ENCODE results near the gene GRB10. TPM values are rescaled to one million over a fixed set of nuclear protein-coding genes. Genes with fewer than 3 reads are reported as not detected.

The GRB10 gene
- total RNA-seq, 1 experiment from 2014 or later = 68.2 TPM

DNA sequence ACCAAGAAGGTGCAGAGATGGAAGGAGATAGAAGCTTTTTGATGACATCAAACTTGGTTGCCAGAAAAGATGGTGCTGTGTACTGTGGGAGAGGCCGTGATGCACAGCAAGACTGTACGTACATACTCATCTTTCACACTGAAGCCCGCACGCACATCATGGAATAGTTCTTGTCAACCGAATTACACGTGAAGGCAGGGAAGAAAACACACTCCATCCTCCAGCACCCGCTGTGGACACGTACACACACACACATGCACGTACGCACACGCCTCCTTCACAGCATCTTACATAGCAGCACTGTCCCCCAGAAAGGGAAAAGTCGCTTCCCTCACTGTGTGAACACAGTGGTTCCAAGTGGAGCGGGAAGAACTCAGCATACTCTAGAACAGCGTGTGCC, 163.0 kb downstream of the GRB10 start:
- Mint-ChIP-seq H3K4me3 (ENCODE audit: unreplicated experiment) (no peak overlapping the region), H3K4me1 (ENCODE audit: insufficient read depth, unreplicated experiment) (no peaks in the 10 kb centered on the region), H3K36me3 (ENCODE audit: insufficient read depth, unreplicated experiment) (peaks cover 24% of the 10 kb centered on the region), H3K27me3 (ENCODE audit: insufficient read depth, unreplicated experiment) (no peaks in the 10 kb centered on the region), H3K9me3 (ENCODE audit: unreplicated experiment) (no peaks in the 10 kb centered on the region), H3K27ac (ENCODE audit: low read depth, unreplicated experiment) (no peak overlapping the region)
- DNase-seq (ENCODE audit: unreplicated experiment) = no peak
- POLR2A ChIA-PET = no interaction called here
- TF ChIP-seq, protein P1, sequence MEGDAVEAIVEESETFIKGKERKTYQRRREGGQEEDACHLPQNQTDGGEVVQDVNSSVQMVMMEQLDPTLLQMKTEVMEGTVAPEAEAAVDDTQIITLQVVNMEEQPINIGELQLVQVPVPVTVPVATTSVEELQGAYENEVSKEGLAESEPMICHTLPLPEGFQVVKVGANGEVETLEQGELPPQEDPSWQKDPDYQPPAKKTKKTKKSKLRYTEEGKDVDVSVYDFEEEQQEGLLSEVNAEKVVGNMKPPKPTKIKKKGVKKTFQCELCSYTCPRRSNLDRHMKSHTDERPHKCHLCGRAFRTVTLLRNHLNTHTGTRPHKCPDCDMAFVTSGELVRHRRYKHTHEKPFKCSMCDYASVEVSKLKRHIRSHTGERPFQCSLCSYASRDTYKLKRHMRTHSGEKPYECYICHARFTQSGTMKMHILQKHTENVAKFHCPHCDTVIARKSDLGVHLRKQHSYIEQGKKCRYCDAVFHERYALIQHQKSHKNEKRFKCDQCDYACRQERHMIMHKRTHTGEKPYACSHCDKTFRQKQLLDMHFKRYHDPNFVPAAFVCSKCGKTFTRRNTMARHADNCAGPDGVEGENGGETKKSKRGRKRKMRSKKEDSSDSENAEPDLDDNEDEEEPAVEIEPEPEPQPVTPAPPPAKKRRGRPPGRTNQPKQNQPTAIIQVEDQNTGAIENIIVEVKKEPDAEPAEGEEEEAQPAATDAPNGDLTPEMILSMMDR (IDR thresholded peaks at IDR 0.05; ENCODE audit: unreplicated experiment) = no peak
- CTCF ChIA-PET = interaction anchor here (0.7 to 5.7 kb wide), 4 partner anchors 10 to 1046 kb away, joined by 3 to 27 read pairs (median 6); no protein-coding TSS in a partner anchor
- intact Hi-C loops (cut with micrococcal nuclease) = no loop called here
- BruUV-seq (replicated peaks) = no TSS peak

DNA sequence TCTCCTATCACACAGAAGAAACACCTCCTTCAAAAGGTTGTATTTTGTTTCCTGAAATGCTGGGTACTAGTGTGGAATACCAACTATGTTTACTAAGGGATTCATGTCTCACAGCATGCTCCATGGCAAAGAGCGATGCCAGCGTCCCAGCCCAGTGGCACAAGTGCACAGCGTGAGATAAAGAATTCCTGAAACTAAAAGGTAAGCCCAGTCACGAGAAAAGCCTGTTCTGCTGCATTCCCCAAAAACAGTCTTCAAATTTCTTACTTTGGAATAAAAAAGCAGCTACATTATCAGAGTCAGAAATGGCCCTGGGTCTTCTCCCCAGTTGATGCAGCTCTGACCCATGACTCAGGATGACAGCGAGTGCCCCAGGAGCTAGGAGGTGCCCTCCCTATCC, 164.4 kb downstream of the GRB10 start:
- Mint-ChIP-seq H3K36me3 (ENCODE audit: insufficient read depth, unreplicated experiment) (peaks cover 29% of the 10 kb centered on the region), H3K27me3 (ENCODE audit: insufficient read depth, unreplicated experiment) (no peaks in the 10 kb centered on the region), H3K27ac (ENCODE audit: low read depth, unreplicated experiment) (no peak overlapping the region), H3K4me3 (ENCODE audit: unreplicated experiment) (no peak overlapping the region), H3K9me3 (ENCODE audit: unreplicated experiment) (no peaks in the 10 kb centered on the region), H3K4me1 (ENCODE audit: insufficient read depth, unreplicated experiment) (no peaks in the 10 kb centered on the region)
- no peak for DNase-seq (ENCODE audit: unreplicated experiment)
- ChIA-PET CTCF (interaction anchor here (0.6 to 5.7 kb wide), 6 partner anchors 12 to 543 kb away, joined by 3 to 27 read pairs (median 10); no protein-coding TSS in a partner anchor), POLR2A (no interaction called here)
- no TSS peak for BruUV-seq (replicated peaks)
- intact Hi-C loops (cut with micrococcal nuclease) = no loop called here
- TF ChIP-seq, protein P1 (IDR thresholded peaks at IDR 0.05; ENCODE audit: unreplicated experiment) = no peak

DNA sequence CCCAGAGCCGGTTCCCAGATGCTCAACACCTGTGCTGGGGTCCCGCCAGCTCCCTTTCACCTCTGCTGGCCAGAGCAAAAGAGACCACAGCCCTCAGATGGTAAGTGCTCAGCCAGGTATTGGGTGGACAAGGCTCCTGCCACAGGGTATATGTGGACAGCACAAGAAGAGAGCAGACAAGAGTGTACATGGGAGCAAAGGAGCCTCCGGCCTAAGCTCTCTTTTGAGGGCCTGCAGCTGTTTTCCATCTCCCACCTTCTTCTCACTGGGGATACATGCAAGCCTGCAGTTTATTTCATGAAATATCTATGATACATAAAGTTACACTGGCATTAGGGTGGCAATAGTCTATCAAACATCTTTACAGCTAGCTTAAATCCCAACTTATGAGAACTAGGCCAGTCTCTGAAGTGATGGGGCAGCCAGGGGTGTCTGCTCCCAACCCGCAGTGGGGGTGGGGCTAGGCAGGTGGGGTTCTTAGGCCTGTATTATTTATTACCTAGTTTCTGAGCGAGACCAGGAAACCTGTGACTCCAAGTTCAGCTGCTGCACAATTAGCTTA, 167.1 kb downstream of the GRB10 start:
- H3K9me3 Mint-ChIP-seq (ENCODE audit: unreplicated experiment) = no peaks in the 10 kb centered on the region
- CTCF ChIA-PET = interaction anchor here (0.6 to 6.4 kb wide), 11 partner anchors 10 to 546 kb away, joined by 3 to 48 read pairs (median 4); no protein-coding TSS in a partner anchor
- POLR2A ChIA-PET = interaction anchor here (1.0 kb wide), 1 partner anchor 22 kb away, joined by 3 read pairs; no protein-coding TSS in a partner anchor
- peaks cover 45% of the 10 kb centered on the region for H3K36me3 Mint-ChIP-seq (ENCODE audit: insufficient read depth, unreplicated experiment)
- H3K27me3 Mint-ChIP-seq (ENCODE audit: insufficient read depth, unreplicated experiment) = no peaks in the 10 kb centered on the region
- intact Hi-C loops (cut with micrococcal nuclease) = no loop called here
- peaks cover 7% of the 10 kb centered on the region for H3K4me1 Mint-ChIP-seq (ENCODE audit: insufficient read depth, unreplicated experiment)
- peak overlapping the region; percentile 79 for H3K27ac Mint-ChIP-seq (ENCODE audit: low read depth, unreplicated experiment)
- H3K4me3 Mint-ChIP-seq (ENCODE audit: unreplicated experiment) = no peak overlapping the region
- TF ChIP-seq, protein P1 (IDR thresholded peaks at IDR 0.05; ENCODE audit: unreplicated experiment) = no peak
- BruUV-seq (replicated peaks) = no TSS peak
- DNase-seq (ENCODE audit: unreplicated experiment) = no peak

DNA sequence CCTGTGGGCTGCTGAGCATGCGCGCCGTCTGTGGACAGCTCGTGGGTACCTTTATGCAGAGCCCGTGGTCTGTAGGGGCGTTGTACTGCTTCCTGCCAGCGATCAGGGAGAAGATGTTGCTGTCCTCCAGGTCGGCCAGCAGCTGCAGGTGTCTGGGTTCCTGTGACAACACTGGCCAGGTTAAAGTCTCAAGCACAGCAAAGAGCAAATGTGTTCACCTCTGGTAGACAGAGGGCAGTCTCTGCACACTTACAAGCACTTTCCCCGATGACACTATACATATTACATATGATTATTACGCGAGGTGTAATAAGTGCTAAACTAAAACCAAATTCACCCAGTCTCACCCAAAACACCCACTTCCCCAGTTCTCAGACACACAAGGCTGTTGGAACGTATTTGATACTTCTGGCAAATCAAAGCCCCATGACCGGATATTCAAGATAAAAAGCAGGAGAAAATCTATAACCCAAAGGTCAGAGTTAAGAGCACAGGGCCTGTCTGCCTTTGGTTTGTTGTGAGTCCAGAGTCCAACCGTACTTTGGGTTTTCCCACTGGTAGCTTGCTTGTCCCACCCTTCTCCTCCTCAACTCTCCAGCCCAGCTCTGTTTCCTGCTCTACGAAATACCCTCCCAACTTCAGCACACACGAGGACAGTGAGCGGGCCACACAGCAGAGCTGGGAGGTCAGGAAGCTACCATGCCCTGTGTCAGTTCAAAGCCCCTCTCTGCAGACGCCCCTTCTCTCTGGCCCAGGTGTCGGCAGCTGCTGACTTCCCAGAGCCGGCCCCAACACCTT, 167.8 kb downstream of the GRB10 start:
- intact Hi-C loops (cut with micrococcal nuclease) = no loop called here
- BruUV-seq (replicated peaks) = no TSS peak
- ChIA-PET POLR2A (interaction anchor here (1.0 kb wide), 1 partner anchor 21 kb away, joined by 3 read pairs; no protein-coding TSS in a partner anchor), CTCF (interaction anchor here (0.5 to 6.4 kb wide), 14 partner anchors 9 to 547 kb away, joined by 3 to 48 read pairs (median 4); no protein-coding TSS in a partner anchor)
- Mint-ChIP-seq H3K27me3 (ENCODE audit: insufficient read depth, unreplicated experiment) (no peaks in the 10 kb centered on the region), H3K27ac (ENCODE audit: low read depth, unreplicated experiment) (peak overlapping the region; percentile 79), H3K4me1 (ENCODE audit: insufficient read depth, unreplicated experiment) (peaks cover 7% of the 10 kb centered on the region), H3K9me3 (ENCODE audit: unreplicated experiment) (no peaks in the 10 kb centered on the region), H3K36me3 (ENCODE audit: insufficient read depth, unreplicated experiment) (peaks cover 47% of the 10 kb centered on the region), H3K4me3 (ENCODE audit: unreplicated experiment) (no peak overlapping the region)
- TF ChIP-seq, protein P1 (IDR thresholded peaks at IDR 0.05; ENCODE audit: unreplicated experiment) = no peak
- no peak for DNase-seq (ENCODE audit: unreplicated experiment)
